Peyer's patch (tissue), 4 donors: Measurements from ENCODE around the gene SPRING1.

Experiments used
- POLR2A ChIP-seq, 2 donors: fragments of 450-650 bp; IDR thresholded peaks; one replicate each; pipeline ENCODE4 v1.5.1; 2017; ENCODE audit warnings: antibody characterized with exemption in 2 of 2, mild to moderate bottlenecking in 2 of 2, moderate library complexity in 2 of 2
- TF ChIP-seq, protein P1 (sequence below), 6 experiments: fragments of 450-650 bp in 4 of 6; fragments of 200-600 bp in 2 of 6; sonication (generic) in 1 of 6; IDR thresholded peaks; one replicate each; pipeline ENCODE4 v1.5.1; 2017 to 2019; ENCODE audit warnings: antibody characterized with exemption in 6 of 6, mild to moderate bottlenecking in 3 of 6, moderate library complexity in 1 of 6

DNA sequence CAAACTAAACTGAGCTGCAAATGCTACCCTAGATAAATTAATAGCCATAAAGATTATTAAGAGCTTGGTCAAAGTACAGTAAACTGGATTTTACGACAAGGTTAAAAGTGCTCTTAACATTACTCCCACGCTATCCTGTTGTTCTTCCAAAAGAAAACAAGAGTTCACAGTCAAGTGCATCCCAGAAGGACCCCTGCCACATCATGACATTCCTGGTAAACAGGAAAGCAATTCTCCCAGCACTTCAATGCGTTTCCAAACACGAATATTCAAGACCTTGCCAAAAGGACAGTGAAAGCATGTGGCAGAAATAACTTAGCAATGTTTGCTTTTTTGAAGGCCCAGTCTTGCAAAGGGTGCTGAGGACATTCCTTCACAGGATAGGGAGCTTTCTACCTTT is 11.2 kb downstream of the SPRING1 start:
- TF ChIP-seq, protein P1, sequence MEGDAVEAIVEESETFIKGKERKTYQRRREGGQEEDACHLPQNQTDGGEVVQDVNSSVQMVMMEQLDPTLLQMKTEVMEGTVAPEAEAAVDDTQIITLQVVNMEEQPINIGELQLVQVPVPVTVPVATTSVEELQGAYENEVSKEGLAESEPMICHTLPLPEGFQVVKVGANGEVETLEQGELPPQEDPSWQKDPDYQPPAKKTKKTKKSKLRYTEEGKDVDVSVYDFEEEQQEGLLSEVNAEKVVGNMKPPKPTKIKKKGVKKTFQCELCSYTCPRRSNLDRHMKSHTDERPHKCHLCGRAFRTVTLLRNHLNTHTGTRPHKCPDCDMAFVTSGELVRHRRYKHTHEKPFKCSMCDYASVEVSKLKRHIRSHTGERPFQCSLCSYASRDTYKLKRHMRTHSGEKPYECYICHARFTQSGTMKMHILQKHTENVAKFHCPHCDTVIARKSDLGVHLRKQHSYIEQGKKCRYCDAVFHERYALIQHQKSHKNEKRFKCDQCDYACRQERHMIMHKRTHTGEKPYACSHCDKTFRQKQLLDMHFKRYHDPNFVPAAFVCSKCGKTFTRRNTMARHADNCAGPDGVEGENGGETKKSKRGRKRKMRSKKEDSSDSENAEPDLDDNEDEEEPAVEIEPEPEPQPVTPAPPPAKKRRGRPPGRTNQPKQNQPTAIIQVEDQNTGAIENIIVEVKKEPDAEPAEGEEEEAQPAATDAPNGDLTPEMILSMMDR (IDR thresholded peaks at IDR 0.05), result no peak
- no peak for TF ChIP-seq POLR2A (IDR thresholded peaks at IDR 0.05)
